Activated naive CD4-positive, alpha-beta T cell treated with anti-CD3 and anti-CD28 coated beads, Interleukin-2, amount 10 ng/mL, durations not matched to agents 7 days and 5 days (primary cell): ENCODE data around the gene KIAA1328.

Source experiments
- CTCF ChIA-PET: fragments of 350-600 bp; sonication (Branson Sonifier 250); formaldehyde crosslinking; loops from one replicate; lab custom pipeline; 2021; ENCODE audit warnings: antibody characterized with exemption; lab: Charles Lee
- DNase-seq: peaks from one replicate; pipeline ENCODE4 v3.0.0-alpha.2; 2020
- H3K27ac Mint-ChIP-seq: one replicate; pipeline ENCODE4 v1.8.0; 2021; ENCODE audit warnings: mild to moderate bottlenecking, moderate library complexity, mixed read lengths
- H3K27me3 Mint-ChIP-seq: one replicate; pipeline ENCODE4 v1.8.0; 2021; ENCODE audit warnings: mild to moderate bottlenecking, mixed read lengths
- H3K36me3 Mint-ChIP-seq: one replicate; pipeline ENCODE4 v1.8.0; 2021; ENCODE audit warnings: mixed read lengths
- H3K4me1 Mint-ChIP-seq: one replicate; pipeline ENCODE4 v1.8.0; 2021; ENCODE audit warnings: mixed read lengths
- H3K4me3 Mint-ChIP-seq: one replicate; pipeline ENCODE4 v1.8.0; 2021; ENCODE audit warnings: mild to moderate bottlenecking, moderate library complexity, mixed read lengths
- H3K9me3 Mint-ChIP-seq: one replicate; pipeline ENCODE4 v1.8.0; 2021; ENCODE audit warnings: mixed read lengths

The KIAA1328 gene

GRCh38 chr18:36828630-36829361 lies at the start of gene KIAA1328, which contains the start of gene TPGS2:
TSS of gene KIAA1328 (plus strand) at chr18:36829127. CDS start at chr18:36829139, 12 bp downstream.
TSS of gene TPGS2 (minus strand) at chr18:36829002. CDS start at chr18:36828767, 235 bp downstream.
- H3K36me3 Mint-ChIP-seq, result peaks cover 18% of the 10 kb centered on the region
- no peaks in the 10 kb centered on the region for H3K9me3 Mint-ChIP-seq
- H3K4me3 Mint-ChIP-seq, result peak within 1 kb of the TSS; percentile 75
- DNase-seq, result peak; percentile 92
- peaks cover 50% of the 10 kb centered on the region for H3K4me1 Mint-ChIP-seq
- CTCF ChIA-PET, result interaction anchor here (0.9 to 2.6 kb wide), 6 partner anchors 10 to 26 kb away, joined by 3 to 13 read pairs (median 4); no protein-coding TSS in a partner anchor
- peak within 1 kb of the TSS; percentile 97 for H3K27ac Mint-ChIP-seq
- no peaks in the 10 kb centered on the region for H3K27me3 Mint-ChIP-seq

GRCh38 chr18:36780748-36781147 lies 48.2 kb upstream of the KIAA1328 start:
- Mint-ChIP-seq H3K4me1 (no peaks in the 10 kb centered on the region), H3K4me3 (no peak overlapping the region), H3K36me3 (peaks cover 9% of the 10 kb centered on the region), H3K9me3 (no peaks in the 10 kb centered on the region), H3K27ac (no peak overlapping the region), H3K27me3 (no peaks in the 10 kb centered on the region)
- DNase-seq, result no peak
- CTCF ChIA-PET, result no interaction called here

GRCh38 chr18:36782710-36783109 lies 46.2 kb upstream of the KIAA1328 start:
- Mint-ChIP-seq H3K27ac (no peak overlapping the region), H3K4me1 (peaks cover 4% of the 10 kb centered on the region), H3K36me3 (peaks cover 19% of the 10 kb centered on the region), H3K9me3 (no peaks in the 10 kb centered on the region), H3K4me3 (no peak overlapping the region), H3K27me3 (no peaks in the 10 kb centered on the region)
- no peak for DNase-seq
- CTCF ChIA-PET, result no interaction called here

GRCh38 chr18:36783792-36784191 lies 45.1 kb upstream of the KIAA1328 start:
- Mint-ChIP-seq H3K4me1 (peaks cover 4% of the 10 kb centered on the region), H3K36me3 (peaks cover 16% of the 10 kb centered on the region), H3K4me3 (no peak overlapping the region), H3K27ac (no peak overlapping the region), H3K27me3 (no peaks in the 10 kb centered on the region), H3K9me3 (no peaks in the 10 kb centered on the region)
- CTCF ChIA-PET, result no interaction called here
- DNase-seq, result no peak

- peaks cover 40% of the 10 kb centered on the region for H3K36me3 Mint-ChIP-seq
- peaks cover 4% of the 10 kb centered on the region for H3K4me1 Mint-ChIP-seq
- H3K9me3 Mint-ChIP-seq, result peaks cover 6% of the 10 kb centered on the region
- DNase-seq, result no peak
- CTCF ChIA-PET, result no interaction called here
- no peak overlapping the region for H3K27ac Mint-ChIP-seq
- no peaks in the 10 kb centered on the region for H3K27me3 Mint-ChIP-seq
- H3K4me3 Mint-ChIP-seq, result no peak overlapping the region
Measured at GRCh38 chr18:36786686-36787085, 42.2 kb upstream of the KIAA1328 start.

GRCh38 chr18:36792634-36793283 lies 36.2 kb upstream of the KIAA1328 start:
- Mint-ChIP-seq H3K27me3 (no peaks in the 10 kb centered on the region), H3K9me3 (peaks cover 6% of the 10 kb centered on the region), H3K4me3 (no peak overlapping the region), H3K4me1 (no peaks in the 10 kb centered on the region), H3K36me3 (peaks cover 66% of the 10 kb centered on the region), H3K27ac (no peak overlapping the region)
- CTCF ChIA-PET, result no interaction called here
- DNase-seq, result no peak

- Mint-ChIP-seq H3K4me1 (no peaks in the 10 kb centered on the region), H3K9me3 (no peaks in the 10 kb centered on the region), H3K27ac (no peak overlapping the region), H3K27me3 (no peaks in the 10 kb centered on the region), H3K36me3 (peaks cover 69% of the 10 kb centered on the region), H3K4me3 (no peak overlapping the region)
- no peak for DNase-seq
- CTCF ChIA-PET, result interaction anchor here (1.2 to 1.4 kb wide), 2 partner anchors 12 to 111 kb away, joined by 3 to 5 read pairs; no protein-coding TSS in a partner anchor
Measured at GRCh38 chr18:36798738-36799473, 30.0 kb upstream of the KIAA1328 start.

- no peaks in the 10 kb centered on the region for H3K27me3 Mint-ChIP-seq
- H3K27ac Mint-ChIP-seq, result no peak overlapping the region
- CTCF ChIA-PET, result no interaction called here
- H3K4me1 Mint-ChIP-seq, result peaks cover 2% of the 10 kb centered on the region
- no peak for DNase-seq
- peaks cover 58% of the 10 kb centered on the region for H3K36me3 Mint-ChIP-seq
- H3K4me3 Mint-ChIP-seq, result no peak overlapping the region
- H3K9me3 Mint-ChIP-seq, result no peaks in the 10 kb centered on the region
Measured at GRCh38 chr18:36805105-36805504, 23.8 kb upstream of the KIAA1328 start.

- peaks cover 2% of the 10 kb centered on the region for H3K4me1 Mint-ChIP-seq
- H3K4me3 Mint-ChIP-seq, result no peak overlapping the region
- H3K9me3 Mint-ChIP-seq, result no peaks in the 10 kb centered on the region
- H3K36me3 Mint-ChIP-seq, result peaks cover 45% of the 10 kb centered on the region
- no peak overlapping the region for H3K27ac Mint-ChIP-seq
- CTCF ChIA-PET, result interaction anchor here (0.9 to 4.5 kb wide), 3 partner anchors 20 to 121 kb away, joined by 3 to 38 read pairs (median 3); partner anchors contain the start of genes KIAA1328 and TPGS2
- no peaks in the 10 kb centered on the region for H3K27me3 Mint-ChIP-seq
- DNase-seq, result no peak
Measured at GRCh38 chr18:36808681-36809080, 20.2 kb upstream of the KIAA1328 start.

GRCh38 chr18:36809590-36810381 lies 19.1 kb upstream of the KIAA1328 start:
- Mint-ChIP-seq H3K4me1 (peaks cover 2% of the 10 kb centered on the region), H3K9me3 (no peaks in the 10 kb centered on the region), H3K27me3 (no peaks in the 10 kb centered on the region), H3K4me3 (no peak overlapping the region), H3K36me3 (peaks cover 41% of the 10 kb centered on the region), H3K27ac (no peak overlapping the region)
- DNase-seq, result peak; percentile 39
- CTCF ChIA-PET, result interaction anchor here (0.6 to 4.5 kb wide), 7 partner anchors 11 to 122 kb away, joined by 3 to 38 read pairs (median 5); partner anchors contain the start of genes KIAA1328 and TPGS2

GRCh38 chr18:36811430-36811829 lies 17.5 kb upstream of the KIAA1328 start:
- no peak for DNase-seq
- Mint-ChIP-seq H3K4me3 (no peak overlapping the region), H3K36me3 (peaks cover 29% of the 10 kb centered on the region), H3K27ac (no peak overlapping the region), H3K9me3 (no peaks in the 10 kb centered on the region), H3K4me1 (peaks cover 2% of the 10 kb centered on the region), H3K27me3 (no peaks in the 10 kb centered on the region)
- CTCF ChIA-PET, result interaction anchor here (1.5 to 4.5 kb wide), 3 partner anchors 13 to 124 kb away, joined by 5 to 38 read pairs (median 5); partner anchors contain the start of genes KIAA1328 and TPGS2

- no peaks in the 10 kb centered on the region for H3K27me3 Mint-ChIP-seq
- no peak overlapping the region for H3K4me3 Mint-ChIP-seq
- H3K36me3 Mint-ChIP-seq, result peaks cover 29% of the 10 kb centered on the region
- H3K4me1 Mint-ChIP-seq, result peaks cover 2% of the 10 kb centered on the region
- CTCF ChIA-PET, result interaction anchor here (3.5 kb wide), 1 partner anchor 124 kb away, joined by 11 read pairs; no protein-coding TSS in a partner anchor
- no peak overlapping the region for H3K27ac Mint-ChIP-seq
- no peak for DNase-seq
- no peaks in the 10 kb centered on the region for H3K9me3 Mint-ChIP-seq
Measured at GRCh38 chr18:36811955-36812354, 17.0 kb upstream of the KIAA1328 start.

- peaks cover 29% of the 10 kb centered on the region for H3K36me3 Mint-ChIP-seq
- H3K27ac Mint-ChIP-seq, result no peak overlapping the region
- H3K27me3 Mint-ChIP-seq, result no peaks in the 10 kb centered on the region
- CTCF ChIA-PET, result interaction anchor here (3.5 kb wide), 1 partner anchor 125 kb away, joined by 11 read pairs; no protein-coding TSS in a partner anchor
- no peak for DNase-seq
- no peak overlapping the region for H3K4me3 Mint-ChIP-seq
- H3K9me3 Mint-ChIP-seq, result no peaks in the 10 kb centered on the region
- H3K4me1 Mint-ChIP-seq, result peaks cover 2% of the 10 kb centered on the region
Measured at GRCh38 chr18:36812678-36813077, 16.2 kb upstream of the KIAA1328 start.
